Measurements from ENCODE around the gene GOLGA5. TPM values are rescaled to one million over a fixed set of nuclear protein-coding genes. Genes with fewer than 3 reads are reported as not detected.
"Not testable (repeated sequence)": the region's sequence is repeated elsewhere in the genome, so short reads cannot be mapped to it uniquely, and the experiment has no call there.

GOLGA5 gene
- polyA plus RNA-seq, 1 experiment = 67.3 TPM

DNA sequence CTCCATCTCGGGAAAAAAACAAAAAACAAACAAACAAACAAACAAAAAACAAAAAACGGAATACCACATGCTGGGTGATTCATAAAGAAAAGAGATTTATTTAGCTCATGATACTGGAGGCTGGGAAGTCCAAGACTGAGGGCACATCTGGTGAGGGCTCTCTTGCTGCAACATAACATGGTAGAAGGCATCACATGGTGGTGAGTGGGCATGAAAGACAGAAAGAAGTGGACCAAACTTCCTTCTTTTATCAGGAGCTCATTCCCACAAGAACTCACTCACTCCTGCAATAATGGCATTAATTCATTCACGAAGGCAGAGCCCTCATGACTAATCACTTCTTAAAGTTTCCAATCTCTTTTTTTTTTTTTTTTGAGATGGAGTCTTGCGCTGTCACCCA lies 37.7 kb upstream of the GOLGA5 start:
- no peak for DNase-seq (ENCODE audit: low read depth, low spot score)
- POLR2A ChIA-PET = interaction anchor here (0.7 kb wide), 1 partner anchor 14 kb away, joined by 4 read pairs; no protein-coding TSS in a partner anchor

DNA sequence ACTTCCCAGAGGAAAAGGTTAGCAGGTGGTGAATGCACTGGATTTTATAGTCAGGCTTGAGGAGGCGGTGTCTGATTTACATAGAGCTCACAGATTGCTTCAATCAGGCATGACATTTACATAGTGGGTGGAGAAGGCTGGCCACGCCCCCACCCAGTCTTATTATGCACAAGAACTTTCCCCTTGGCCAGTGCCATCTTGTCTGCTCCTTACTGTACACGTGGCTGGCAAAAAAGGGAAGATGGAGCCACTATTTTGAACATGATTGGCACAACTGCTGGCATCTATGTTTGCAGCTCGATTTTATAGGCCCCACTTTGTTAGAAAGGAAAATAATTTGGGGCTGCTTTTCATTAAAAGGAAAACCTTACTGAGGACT lies 34.8 kb upstream of the GOLGA5 start:
- Histone ChIP-seq H3K4me3 (ENCODE audit: low read depth, low read length) (no peak overlapping the region), H3K9me3 (ENCODE audit: control insufficient read depth, insufficient read depth, low read length) (no peaks in the 10 kb centered on the region), H3K27me3 (ENCODE audit: control insufficient read depth, insufficient read depth, low read length) (peaks cover 10% of the 10 kb centered on the region), H3K27ac (ENCODE audit: low read depth, low read length) (no peak overlapping the region)
- ChIA-PET POLR2A (interaction anchor here (0.6 to 1.1 kb wide), 2 partner anchors 11 to 46 kb away, joined by 3 read pairs; partner anchors contain the start of gene LGMN), CTCF (interaction anchor here (1.0 kb wide), 1 partner anchor 44 kb away, joined by 9 read pairs; no protein-coding TSS in a partner anchor)
- TF ChIP-seq, protein P1, sequence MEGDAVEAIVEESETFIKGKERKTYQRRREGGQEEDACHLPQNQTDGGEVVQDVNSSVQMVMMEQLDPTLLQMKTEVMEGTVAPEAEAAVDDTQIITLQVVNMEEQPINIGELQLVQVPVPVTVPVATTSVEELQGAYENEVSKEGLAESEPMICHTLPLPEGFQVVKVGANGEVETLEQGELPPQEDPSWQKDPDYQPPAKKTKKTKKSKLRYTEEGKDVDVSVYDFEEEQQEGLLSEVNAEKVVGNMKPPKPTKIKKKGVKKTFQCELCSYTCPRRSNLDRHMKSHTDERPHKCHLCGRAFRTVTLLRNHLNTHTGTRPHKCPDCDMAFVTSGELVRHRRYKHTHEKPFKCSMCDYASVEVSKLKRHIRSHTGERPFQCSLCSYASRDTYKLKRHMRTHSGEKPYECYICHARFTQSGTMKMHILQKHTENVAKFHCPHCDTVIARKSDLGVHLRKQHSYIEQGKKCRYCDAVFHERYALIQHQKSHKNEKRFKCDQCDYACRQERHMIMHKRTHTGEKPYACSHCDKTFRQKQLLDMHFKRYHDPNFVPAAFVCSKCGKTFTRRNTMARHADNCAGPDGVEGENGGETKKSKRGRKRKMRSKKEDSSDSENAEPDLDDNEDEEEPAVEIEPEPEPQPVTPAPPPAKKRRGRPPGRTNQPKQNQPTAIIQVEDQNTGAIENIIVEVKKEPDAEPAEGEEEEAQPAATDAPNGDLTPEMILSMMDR (IDR thresholded peaks at IDR 0.05; ENCODE audit: low read depth, low read length) = no peak
- DNase-seq (ENCODE audit: low read depth, low spot score) = no peak

More for the DNA sequence above, 37.7 kb upstream of the GOLGA5 start:
- no peak overlapping the region for H3K4me3 ChIP-seq (ENCODE audit: low read depth, low read length)
- H3K27me3 ChIP-seq (ENCODE audit: control insufficient read depth, insufficient read depth, low read length) = peaks cover 20% of the 10 kb centered on the region
- no peaks in the 10 kb centered on the region for H3K9me3 ChIP-seq (ENCODE audit: control insufficient read depth, insufficient read depth, low read length)
- CTCF ChIA-PET = no interaction called here
- H3K27ac ChIP-seq (ENCODE audit: low read depth, low read length) = no peak overlapping the region
- TF ChIP-seq, protein P1 (IDR thresholded peaks at IDR 0.05; ENCODE audit: low read depth, low read length) = no peak

DNA sequence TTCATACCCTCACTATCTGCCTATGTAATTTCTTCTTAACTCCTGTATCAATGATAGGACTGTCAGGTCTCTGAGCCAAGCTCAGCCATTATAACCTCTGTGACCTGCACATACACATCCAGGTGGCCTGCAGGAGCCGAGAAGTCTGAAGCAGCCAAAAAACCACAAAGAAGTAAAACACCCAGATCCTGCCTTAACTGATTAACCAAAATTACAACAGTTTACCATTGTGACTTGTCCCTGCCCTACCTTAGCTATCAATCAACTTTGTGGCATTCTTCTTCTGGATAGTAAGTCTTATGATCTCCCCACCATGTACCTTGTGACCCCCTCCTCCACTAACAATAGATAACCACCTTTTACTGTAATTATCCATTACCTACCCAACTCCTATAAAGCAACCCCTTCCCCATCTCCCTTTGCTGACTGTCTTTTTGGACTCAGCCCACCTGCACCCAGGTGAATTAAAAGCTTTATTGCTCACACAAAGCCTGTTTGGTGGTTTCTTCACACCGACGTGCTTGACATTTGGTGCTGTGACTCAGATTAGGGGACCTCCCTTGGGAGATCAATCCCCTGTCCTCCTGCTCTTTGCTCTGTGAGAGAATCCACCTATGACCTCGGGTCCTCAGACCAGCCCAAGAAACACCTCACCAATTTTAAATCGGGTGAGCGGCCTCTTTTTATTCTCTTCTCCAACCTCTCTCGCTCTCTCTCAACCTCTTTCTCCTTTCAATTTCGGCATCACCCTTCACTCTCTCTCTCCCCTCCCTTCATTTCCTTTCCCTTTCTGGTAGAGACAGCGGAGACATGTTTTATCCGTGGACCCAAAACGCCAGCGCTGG lies 34.2 kb upstream of the GOLGA5 start:
- Histone ChIP-seq H3K27ac (ENCODE audit: low read depth, low read length) (no peak overlapping the region), H3K4me3 (ENCODE audit: low read depth, low read length) (no peak overlapping the region), H3K9me3 (ENCODE audit: control insufficient read depth, insufficient read depth, low read length) (no peaks in the 10 kb centered on the region), H3K27me3 (ENCODE audit: control insufficient read depth, insufficient read depth, low read length) (peaks cover 10% of the 10 kb centered on the region)
- TF ChIP-seq, protein P1 (IDR thresholded peaks at IDR 0.05; ENCODE audit: low read depth, low read length) = no peak
- no peak for DNase-seq (ENCODE audit: low read depth, low spot score)
- POLR2A ChIA-PET = interaction anchor here (0.6 to 1.1 kb wide), 2 partner anchors 11 to 46 kb away, joined by 3 read pairs; partner anchors contain the start of gene LGMN
- CTCF ChIA-PET = interaction anchor here (1.0 kb wide), 1 partner anchor 45 kb away, joined by 9 read pairs; no protein-coding TSS in a partner anchor

DNA sequence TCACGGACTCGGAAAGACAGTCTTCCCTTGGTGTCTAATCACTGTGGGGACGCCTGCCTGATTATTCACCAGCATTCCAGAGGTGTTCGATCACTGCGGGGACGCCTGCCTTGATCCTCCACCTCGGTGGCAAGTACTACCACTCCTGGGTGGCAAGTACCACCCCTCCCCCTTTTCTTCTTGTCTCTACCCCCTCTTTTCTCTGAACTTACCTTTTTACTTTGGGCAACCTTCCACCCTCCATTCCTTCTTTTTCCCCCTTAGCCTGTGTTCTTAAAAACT lies 33.6 kb upstream of the GOLGA5 start:
- no peak for DNase-seq (ENCODE audit: low read depth, low spot score)
- peaks cover 10% of the 10 kb centered on the region for H3K27me3 ChIP-seq (ENCODE audit: control insufficient read depth, insufficient read depth, low read length)
- TF ChIP-seq, protein P1 (IDR thresholded peaks at IDR 0.05; ENCODE audit: low read depth, low read length) = no peak
- no peak overlapping the region for H3K27ac ChIP-seq (ENCODE audit: low read depth, low read length)
- no peaks in the 10 kb centered on the region for H3K9me3 ChIP-seq (ENCODE audit: control insufficient read depth, insufficient read depth, low read length)
- CTCF ChIA-PET = no interaction called here
- POLR2A ChIA-PET = no interaction called here
- no peak overlapping the region for H3K4me3 ChIP-seq (ENCODE audit: low read depth, low read length)

DNA sequence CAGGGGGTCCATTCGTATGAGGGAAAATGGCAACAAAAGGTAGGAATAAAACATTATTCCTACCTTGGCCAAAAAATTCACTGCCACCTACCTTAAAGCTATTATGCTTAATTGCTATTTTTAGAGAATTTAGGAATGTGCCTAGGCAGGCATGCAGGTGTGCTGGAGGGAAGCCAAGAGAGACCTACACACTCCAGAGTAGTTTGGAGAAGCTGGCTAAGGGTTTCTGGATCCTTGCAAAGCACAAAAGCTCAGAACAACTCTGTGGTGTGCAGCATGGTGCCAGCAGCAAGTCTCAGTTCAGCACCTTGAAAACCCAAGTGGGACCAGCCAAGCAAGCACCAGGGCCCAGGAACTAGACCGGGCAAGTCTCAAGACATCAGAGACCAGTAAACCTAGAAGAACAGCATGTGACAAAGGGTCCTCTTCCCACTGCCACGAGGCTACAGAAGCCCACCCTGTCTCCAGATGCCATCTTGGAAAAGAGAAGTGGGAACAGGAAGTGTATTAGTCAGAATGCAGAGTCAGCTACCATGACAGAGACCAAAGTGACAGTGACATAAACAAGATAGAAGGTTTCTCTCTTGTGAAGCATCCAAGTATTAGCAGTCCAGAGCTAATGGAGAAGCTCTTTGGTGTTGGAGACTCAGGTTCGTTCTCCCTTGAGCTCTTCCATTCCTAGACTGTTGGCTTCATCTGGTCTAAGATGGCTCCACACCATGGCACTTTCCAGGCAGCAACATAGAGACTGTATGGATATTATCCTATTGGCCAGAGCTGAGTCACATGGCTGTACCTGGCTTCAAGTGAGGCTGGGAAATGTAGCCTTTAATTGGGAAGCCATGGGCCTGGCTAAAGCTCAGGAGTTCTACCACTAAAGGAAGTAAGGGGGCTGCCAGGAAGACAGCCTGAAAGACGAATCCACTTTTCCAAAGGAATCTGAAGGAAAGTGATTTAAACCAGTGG lies 30.2 kb upstream of the GOLGA5 start:
- H3K4me3 ChIP-seq (ENCODE audit: low read depth, low read length); CTCF ChIA-PET; H3K27me3 ChIP-seq (ENCODE audit: control insufficient read depth, insufficient read depth, low read length); POLR2A ChIA-PET; H3K9me3 ChIP-seq (ENCODE audit: control insufficient read depth, insufficient read depth, low read length); H3K27ac ChIP-seq (ENCODE audit: low read depth, low read length); DNase-seq (ENCODE audit: low read depth, low spot score): not testable (repeated sequence)

DNA sequence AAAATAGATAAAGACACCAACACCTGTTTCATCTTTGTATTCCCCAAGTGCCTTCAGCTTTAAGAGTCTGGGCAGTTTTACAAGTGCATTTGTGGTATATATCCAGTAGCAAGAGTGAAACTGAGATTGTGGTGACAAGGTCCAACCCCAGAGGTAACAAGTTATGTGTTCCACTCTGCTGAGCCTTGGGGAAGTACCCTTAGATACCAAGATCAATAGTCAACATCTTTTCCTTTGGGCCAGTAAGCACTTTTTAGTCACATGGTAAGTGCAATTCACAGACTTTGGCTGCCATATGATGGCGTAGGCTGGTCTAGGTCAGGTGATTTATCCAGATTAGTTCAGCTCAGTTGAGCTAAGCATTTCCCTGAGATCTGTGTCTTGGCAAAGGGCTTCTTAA lies 25.9 kb upstream of the GOLGA5 start:
- H3K4me3 ChIP-seq (ENCODE audit: low read depth, low read length); H3K27me3 ChIP-seq (ENCODE audit: control insufficient read depth, insufficient read depth, low read length); POLR2A ChIA-PET: not testable (repeated sequence)

More for the DNA sequence above, 25.9 kb upstream of the GOLGA5 start:
- not testable (repeated sequence) for DNase-seq (ENCODE audit: low read depth, low spot score); H3K27ac ChIP-seq (ENCODE audit: low read depth, low read length); H3K9me3 ChIP-seq (ENCODE audit: control insufficient read depth, insufficient read depth, low read length)
- CTCF ChIA-PET = interaction anchor here (0.8 to 1.5 kb wide), 3 partner anchors 15 to 82 kb away, joined by 3 to 11 read pairs (median 3); no protein-coding TSS in a partner anchor
